Mesendoderm (in vitro differentiated cells): ENCODE measurements around the gene CLDN4.

Experiments
- DNase-seq: peaks from one replicate; pipeline ENCODE4 v3.0.0; 2013
- H2AK5ac ChIP-seq: 2 replicates; pipeline ENCODE4 v1.6.1; 2013; ENCODE audit warnings: low read length, inconsistent platforms
- H2BK120ac ChIP-seq: 2 replicates; pipeline ENCODE4 v1.6.1; 2013; ENCODE audit warnings: low read depth, mild to moderate bottlenecking, low read length, moderate library complexity, mixed read lengths
- H2BK15ac ChIP-seq: replicated peaks from 2 replicates; pipeline ENCODE4 v1.6.1; 2013; ENCODE audit warnings: low read depth, mild to moderate bottlenecking, moderate library complexity
- H2BK5ac ChIP-seq: 2 replicates; pipeline ENCODE4 v1.6.1; 2013; ENCODE audit warnings: low read length, inconsistent platforms
- H3K18ac ChIP-seq: 2 replicates; pipeline ENCODE4 v1.6.1; 2013; ENCODE audit warnings: mild to moderate bottlenecking, low read length, mixed read lengths
- H3K23ac ChIP-seq: one replicate; pipeline ENCODE4 v1.6.1; 2013; ENCODE audit warnings: low read length
- H3K27ac ChIP-seq: 2 replicates; pipeline ENCODE4 v1.5.1; 2013; ENCODE audit warnings: low read depth, mild to moderate bottlenecking, inconsistent platforms, low read length, moderate library complexity
- H3K27me3 ChIP-seq: 2 replicates; pipeline ENCODE4 v1.6.1; 2013; ENCODE audit warnings: low read length, control low read depth, mild to moderate bottlenecking, inconsistent platforms; ENCODE audit not compliant: insufficient read depth, poor library complexity
- H3K36me3 ChIP-seq: 2 replicates; pipeline ENCODE4 v1.6.1; 2013; ENCODE audit warnings: low read length, inconsistent platforms; ENCODE audit not compliant: control insufficient read depth, insufficient read depth
- H3K4ac ChIP-seq: one replicate; pipeline ENCODE4 v1.6.1; 2013; ENCODE audit warnings: low read depth, mild to moderate bottlenecking, low read length, moderate library complexity
- H3K4me1 ChIP-seq: 2 replicates; pipeline ENCODE4 v1.6.1; 2013; ENCODE audit warnings: low read depth, low read length, inconsistent platforms; ENCODE audit not compliant: control insufficient read depth
- H3K4me2 ChIP-seq: 2 replicates; pipeline ENCODE4 v1.6.1; 2013; ENCODE audit warnings: low read length
- H3K4me3 ChIP-seq: 2 replicates; pipeline ENCODE4 v1.5.1; 2013; ENCODE audit warnings: mild to moderate bottlenecking, low read length
- H3K56ac ChIP-seq: one replicate; pipeline ENCODE4 v1.6.1; 2013; ENCODE audit warnings: low read length
- H3K79me1 ChIP-seq: 2 replicates; pipeline ENCODE4 v1.6.1; 2013; ENCODE audit warnings: low read length, inconsistent platforms
- H3K79me2 ChIP-seq: 2 replicates; pipeline ENCODE4 v1.6.1; 2013; ENCODE audit warnings: mild to moderate bottlenecking, low read length; ENCODE audit not compliant: control insufficient read depth, insufficient read depth
- H3K9ac ChIP-seq: 2 replicates; pipeline ENCODE4 v1.6.1; 2013; ENCODE audit warnings: low read length, inconsistent platforms
- H4K5ac ChIP-seq: one replicate; pipeline ENCODE4 v1.6.1; 2013; ENCODE audit warnings: low read length
- H4K8ac ChIP-seq: one replicate; pipeline ENCODE4 v1.6.1; 2013; ENCODE audit warnings: low read depth, mild to moderate bottlenecking, control low read depth, low read length, moderate library complexity
- WGBS: extraction: QIAGEN DNeasy Blood & Tissue Kit; methylation state at CpG from one replicate; pipeline ENCODE4 v1.1.7; 2013; ENCODE audit warnings: low lambda C conversion rate, missing lambda C conversion rate; ENCODE audit not compliant: insufficient coverage; ENCODE audit errors: extremely low coverage; 5-methylcytosine and 5-hydroxymethylcytosine counted together

Gene CLDN4

DNA sequence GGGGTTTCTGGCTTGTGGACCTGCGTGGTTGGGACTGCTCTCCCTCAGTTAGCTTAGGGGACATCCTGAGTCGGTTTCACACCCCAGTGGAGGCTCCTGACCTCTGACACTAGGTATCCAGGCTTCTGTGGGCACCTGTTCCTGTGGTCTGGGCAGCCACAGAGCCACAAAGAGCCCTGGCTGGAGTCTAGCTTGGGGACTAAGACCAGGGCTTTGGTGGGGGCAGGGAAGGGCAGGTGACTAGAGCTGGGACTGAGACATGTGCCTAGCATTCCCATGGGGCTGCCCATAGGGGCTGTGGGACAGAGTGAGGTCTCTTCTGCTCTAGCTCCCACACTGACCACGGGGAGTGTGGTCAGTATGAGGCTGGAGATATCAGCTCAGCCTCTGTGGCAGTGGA, 26.1 kb downstream of the CLDN4 start:
- no peak overlapping the region for H2BK15ac ChIP-seq
- no peak overlapping the region for H3K9ac ChIP-seq
- no peak overlapping the region for H4K5ac ChIP-seq
- H3K4me2 ChIP-seq: no peak overlapping the region
- H3K4ac ChIP-seq: no peak overlapping the region
- H3K18ac ChIP-seq: no peak overlapping the region
- H3K27ac ChIP-seq: no peak overlapping the region
- H3K79me1 ChIP-seq: no peaks in the 10 kb centered on the region
- DNase-seq: no peak
- H3K4me1 ChIP-seq: no peaks in the 10 kb centered on the region
- H3K27me3 ChIP-seq: no peaks in the 10 kb centered on the region
- no peak overlapping the region for H2AK5ac ChIP-seq
- no peak overlapping the region for H2BK120ac ChIP-seq
- no peak overlapping the region for H2BK5ac ChIP-seq
- H4K8ac ChIP-seq: no peak overlapping the region
- no peak overlapping the region for H3K56ac ChIP-seq
- WGBS: no CpG with 5 or more reads among the region's 3 CpGs
- H3K36me3 ChIP-seq: no peaks in the 10 kb centered on the region
- no peak overlapping the region for H3K23ac ChIP-seq
- no peaks in the 10 kb centered on the region for H3K79me2 ChIP-seq
- no peak overlapping the region for H3K4me3 ChIP-seq

- H3K27ac ChIP-seq: no peak overlapping the region
- H2BK15ac ChIP-seq: no peak overlapping the region
- DNase-seq: no peak
- no peaks in the 10 kb centered on the region for H3K36me3 ChIP-seq
- WGBS: no CpG with 5 or more reads among the region's 2 CpGs
- H3K79me2 ChIP-seq: no peaks in the 10 kb centered on the region
- no peaks in the 10 kb centered on the region for H3K27me3 ChIP-seq
- H3K18ac ChIP-seq: no peak overlapping the region
- H3K4ac ChIP-seq: no peak overlapping the region
- no peak overlapping the region for H2BK5ac ChIP-seq
- H3K4me2 ChIP-seq: no peak overlapping the region
- H3K4me3 ChIP-seq: no peak overlapping the region
- no peaks in the 10 kb centered on the region for H3K4me1 ChIP-seq
- H2AK5ac ChIP-seq: no peak overlapping the region
- H3K79me1 ChIP-seq: no peaks in the 10 kb centered on the region
- H3K56ac ChIP-seq: no peak overlapping the region
- no peak overlapping the region for H3K9ac ChIP-seq
- no peak overlapping the region for H4K5ac ChIP-seq
- no peak overlapping the region for H3K23ac ChIP-seq
- H4K8ac ChIP-seq: no peak overlapping the region
- no peak overlapping the region for H2BK120ac ChIP-seq
Measured at GRCh38 chr7:73858807-73859206, 28.0 kb downstream of the CLDN4 start.

- no peaks in the 10 kb centered on the region for H3K79me1 ChIP-seq
- no peak within 1 kb of the TSS for H4K8ac ChIP-seq
- no peak for DNase-seq
- no peak within 1 kb of the TSS for H3K9ac ChIP-seq
- no peaks in the 10 kb centered on the region for H3K36me3 ChIP-seq
- no peak within 1 kb of the TSS for H3K4me2 ChIP-seq
- H2BK15ac ChIP-seq: no peak within 1 kb of the TSS
- no peak within 1 kb of the TSS for H3K56ac ChIP-seq
- no peak within 1 kb of the TSS for H3K23ac ChIP-seq
- no peak within 1 kb of the TSS for H3K27ac ChIP-seq
- H3K4me3 ChIP-seq: no peak within 1 kb of the TSS
- H3K4me1 ChIP-seq: no peaks in the 10 kb centered on the region
- H2BK120ac ChIP-seq: no peak within 1 kb of the TSS
- H2AK5ac ChIP-seq: no peak within 1 kb of the TSS
- no peak within 1 kb of the TSS for H3K4ac ChIP-seq
- no peak within 1 kb of the TSS for H3K18ac ChIP-seq
- H2BK5ac ChIP-seq: no peak within 1 kb of the TSS
- no peak within 1 kb of the TSS for H4K5ac ChIP-seq
- H3K79me2 ChIP-seq: no peaks in the 10 kb centered on the region
- WGBS: no CpG with 5 or more reads among the region's 11 CpGs
- H3K27me3 ChIP-seq: no peaks in the 10 kb centered on the region
Measured at GRCh38 chr7:73860859-73861258, 30.1 kb downstream of the CLDN4 start, which contains the start of gene TMEM270. Gene TMEM270, plus strand, starts transcription at chr7:73861159. Its CDS starts 36 bp downstream, at chr7:73861195.

- no peaks in the 10 kb centered on the region for H3K27me3 ChIP-seq
- H3K4me3 ChIP-seq: no peak overlapping the region
- H3K4me2 ChIP-seq: no peak overlapping the region
- H4K5ac ChIP-seq: no peak overlapping the region
- no peaks in the 10 kb centered on the region for H3K36me3 ChIP-seq
- no peak overlapping the region for H2BK15ac ChIP-seq
- H3K23ac ChIP-seq: no peak overlapping the region
- no CpG with 5 or more reads among the region's 12 CpGs for WGBS
- H3K4me1 ChIP-seq: no peaks in the 10 kb centered on the region
- no peak for DNase-seq
- no peak overlapping the region for H3K9ac ChIP-seq
- H2AK5ac ChIP-seq: no peak overlapping the region
- H3K79me1 ChIP-seq: no peaks in the 10 kb centered on the region
- H3K27ac ChIP-seq: no peak overlapping the region
- H3K56ac ChIP-seq: no peak overlapping the region
- H2BK5ac ChIP-seq: no peak overlapping the region
- no peak overlapping the region for H4K8ac ChIP-seq
- no peak overlapping the region for H3K18ac ChIP-seq
- H3K79me2 ChIP-seq: no peaks in the 10 kb centered on the region
- no peak overlapping the region for H3K4ac ChIP-seq
- H2BK120ac ChIP-seq: no peak overlapping the region
Measured at GRCh38 chr7:73861305-73861704, 30.5 kb downstream of the CLDN4 start.

GRCh38 chr7:73864981-73865711, 34.4 kb downstream of the CLDN4 start:
- H3K4ac ChIP-seq: no peak overlapping the region
- no CpG with 5 or more reads among the region's 8 CpGs for WGBS
- no peak overlapping the region for H3K4me2 ChIP-seq
- H3K56ac ChIP-seq: no peak overlapping the region
- H3K79me2 ChIP-seq: no peaks in the 10 kb centered on the region
- H3K27ac ChIP-seq: no peak overlapping the region
- H4K8ac ChIP-seq: no peak overlapping the region
- no peak overlapping the region for H3K9ac ChIP-seq
- H2AK5ac ChIP-seq: no peak overlapping the region
- H3K4me3 ChIP-seq: no peak overlapping the region
- H3K4me1 ChIP-seq: peaks cover 3% of the 10 kb centered on the region
- no peaks in the 10 kb centered on the region for H3K79me1 ChIP-seq
- DNase-seq: no peak
- H3K18ac ChIP-seq: no peak overlapping the region
- H3K27me3 ChIP-seq: no peaks in the 10 kb centered on the region
- H2BK5ac ChIP-seq: no peak overlapping the region
- H3K23ac ChIP-seq: no peak overlapping the region
- H4K5ac ChIP-seq: no peak overlapping the region
- H2BK120ac ChIP-seq: no peak overlapping the region
- no peak overlapping the region for H2BK15ac ChIP-seq
- H3K36me3 ChIP-seq: no peaks in the 10 kb centered on the region
